HepG2 (cell line): ENCODE results near the gene KAT2A. TPM values are rescaled to one million over a fixed set of nuclear protein-coding genes. Genes with fewer than 3 reads are reported as not detected.

Experiments used
- ADNP ChIP-seq: sonication (generic); formaldehyde crosslinking; IDR thresholded peaks from 2 replicates; pipeline ENCODE4 v1.4.0; 2020; ENCODE audit warnings: missing genetic modification reagents
- CREM ChIP-seq, 2 experiments: sonication (generic) in 1 of 2; formaldehyde crosslinking in 1 of 2; IDR thresholded peaks; 2 replicates each; pipeline versions ENCODE4 v1.4.0 to v1.6.1; 2016 to 2020; ENCODE audit warnings: antibody characterized with exemption in 1 of 2, mild to moderate bottlenecking in 1 of 2, missing genetic modification reagents in 1 of 2
- KMT2B ChIP-seq: IDR thresholded peaks from 2 replicates; pipeline ENCODE4 v1.6.1; 2016; ENCODE audit warnings: missing genetic modification reagents, missing compliant biosample characterization
- NONO ChIP-seq, 2 experiments: fragments of 450-650 bp in 1 of 2; sonication (generic) in 1 of 2; formaldehyde crosslinking in 1 of 2; IDR thresholded peaks in 1 of 2; conservative IDR thresholded peaks in 1 of 2; 2 replicates each; pipeline versions ENCODE4 v1.6.1 to v1.8.0; 2017 to 2022; ENCODE audit warnings: mild to moderate bottlenecking in 1 of 2, missing genetic modification reagents in 1 of 2, moderate library complexity in 1 of 2
- NR3C1 ChIP-seq: sonication (generic); formaldehyde crosslinking; IDR thresholded peaks from 2 replicates; pipeline ENCODE4 v1.4.0; 2020; ENCODE audit warnings: missing genetic modification reagents
- PHF5A ChIP-seq: IDR thresholded peaks from one replicate; pipeline ENCODE4 v1.6.1; 2018; ENCODE audit warnings: low read depth, missing genetic modification reagents; ENCODE audit not compliant: unreplicated experiment
- PLRG1 ChIP-seq: fragments of 450-650 bp; conservative IDR thresholded peaks from 2 replicates; pipeline ENCODE4 v1.6.1; 2016
- REPIN1 ChIP-seq: sonication (generic); formaldehyde crosslinking; IDR thresholded peaks from 2 replicates; pipeline ENCODE4 v1.8.0; 2022; ENCODE audit warnings: missing genetic modification reagents, low read depth, mild to moderate bottlenecking, borderline replicate concordance
- SNRNP70 ChIP-seq: fragments of 200-400 bp; formaldehyde crosslinking; IDR thresholded peaks from 2 replicates; pipeline ENCODE4 v1.6.1; 2017; ENCODE audit warnings: mild to moderate bottlenecking, low read depth, low read length, moderate library complexity
- ZNF12 ChIP-seq: sonication (generic); formaldehyde crosslinking; IDR thresholded peaks from 2 replicates; pipeline ENCODE4 v1.5.0; 2020; ENCODE audit warnings: missing genetic modification reagents
- ZNF24 ChIP-seq: fragments of 450-650 bp; IDR thresholded peaks from 2 replicates; pipeline ENCODE4 v1.6.1; 2017; ENCODE audit warnings: antibody characterized with exemption, mild to moderate bottlenecking
- ZNF598 ChIP-seq: sonication (generic); formaldehyde crosslinking; IDR thresholded peaks from 2 replicates; pipeline ENCODE4 v1.5.1; 2020; ENCODE audit warnings: mild to moderate bottlenecking, missing genetic modification reagents, borderline replicate concordance
- ZNF713 ChIP-seq: sonication (generic); formaldehyde crosslinking; IDR thresholded peaks from 2 replicates; pipeline ENCODE4 v1.4.0; 2020; ENCODE audit warnings: mild to moderate bottlenecking, missing genetic modification reagents
- ZNF790 ChIP-seq: sonication (generic); formaldehyde crosslinking; IDR thresholded peaks from 2 replicates; pipeline ENCODE4 v1.8.0; 2022; ENCODE audit warnings: missing genetic modification reagents, mild to moderate bottlenecking, borderline replicate concordance
- polyA plus RNA-seq, 8 experiments: library from polyadenylated mRNA; depleted of rRNA in 3 of 8; stranded (reverse) in 7 of 8; unstranded in 1 of 8; fragments of >200 nt; fragmentation: Illumina TruSeq in 4 of 8; extraction: Trizol in 4 of 8; gene quantifications; 2 replicates each; pipeline versions ENCODE4 v1.2.1 to v1.2.3, GENCODE V29; 2011 to 2016; ENCODE audit warnings: low read depth in 4 of 8, missing spikeins in 1 of 8, mixed read lengths in 1 of 8; ENCODE audit not compliant: insufficient read depth in 1 of 8
- total RNA-seq, 5 experiments: library from RNA; depleted of rRNA; stranded (reverse); fragments of >200 nt; fragmentation: Illumina TruSeq; extraction: Trizol; gene quantifications; 2 replicates each; pipeline ENCODE4 v1.2.3, GENCODE V29; 2016; ENCODE audit warnings: low read depth in 1 of 5
- TF ChIP-seq, protein P1 (sequence below): sonication (generic); formaldehyde crosslinking; IDR thresholded peaks from 2 replicates; pipeline ENCODE4 v1.5.1; 2020; ENCODE audit warnings: mild to moderate bottlenecking, moderate library complexity, missing genetic modification reagents
- TF ChIP-seq, protein P2 (sequence below): sonication (generic); formaldehyde crosslinking; IDR thresholded peaks from 2 replicates; pipeline ENCODE4 v1.4.0; 2020; ENCODE audit warnings: missing genetic modification reagents, mild to moderate bottlenecking, borderline replicate concordance
- TF ChIP-seq, protein P3 (sequence below): sonication (generic); formaldehyde crosslinking; IDR thresholded peaks from 2 replicates; pipeline ENCODE4 v1.9.0; 2021; ENCODE audit warnings: mild to moderate bottlenecking, missing genetic modification reagents

Gene KAT2A
- total and polyA plus RNA-seq, 2 of the 13 experiments (the other 11 are each of a cell fraction or from before 2014, with no cell fraction given) = 29.1 to 90.4 TPM

DNA sequence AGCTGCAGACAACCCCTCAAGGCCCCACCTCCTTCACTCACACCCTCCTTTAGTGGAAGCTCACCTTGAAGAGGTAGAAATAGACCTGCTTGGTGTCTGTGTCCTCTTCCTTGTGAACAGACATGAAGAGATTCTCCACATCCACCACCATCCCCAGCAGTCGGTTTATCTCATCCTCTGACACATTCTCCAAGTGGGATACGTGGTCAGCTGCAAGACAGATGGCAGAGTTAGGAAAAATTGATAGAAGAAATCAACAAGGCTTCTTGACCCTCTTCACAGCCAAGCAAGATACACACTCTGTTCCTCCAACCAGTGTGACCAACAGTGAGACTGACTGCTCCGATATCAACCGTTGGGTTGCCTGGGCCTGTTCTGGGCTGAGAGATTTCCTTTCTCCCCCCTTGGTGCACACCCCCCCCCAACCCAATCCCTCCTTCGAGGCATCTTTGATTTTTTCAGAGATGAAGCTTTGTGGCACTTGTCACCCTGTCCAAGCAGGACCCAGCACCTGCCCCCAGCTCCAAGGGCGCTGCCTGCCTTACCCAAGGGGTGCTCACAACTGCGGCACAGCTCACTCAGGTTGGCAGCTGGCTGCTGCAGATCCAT lies 902 bp downstream of the KAT2A start (continued):
- TF ChIP-seq, protein P1, sequence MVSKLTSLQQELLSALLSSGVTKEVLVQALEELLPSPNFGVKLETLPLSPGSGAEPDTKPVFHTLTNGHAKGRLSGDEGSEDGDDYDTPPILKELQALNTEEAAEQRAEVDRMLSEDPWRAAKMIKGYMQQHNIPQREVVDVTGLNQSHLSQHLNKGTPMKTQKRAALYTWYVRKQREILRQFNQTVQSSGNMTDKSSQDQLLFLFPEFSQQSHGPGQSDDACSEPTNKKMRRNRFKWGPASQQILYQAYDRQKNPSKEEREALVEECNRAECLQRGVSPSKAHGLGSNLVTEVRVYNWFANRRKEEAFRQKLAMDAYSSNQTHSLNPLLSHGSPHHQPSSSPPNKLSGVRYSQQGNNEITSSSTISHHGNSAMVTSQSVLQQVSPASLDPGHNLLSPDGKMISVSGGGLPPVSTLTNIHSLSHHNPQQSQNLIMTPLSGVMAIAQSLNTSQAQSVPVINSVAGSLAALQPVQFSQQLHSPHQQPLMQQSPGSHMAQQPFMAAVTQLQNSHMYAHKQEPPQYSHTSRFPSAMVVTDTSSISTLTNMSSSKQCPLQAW (CRISPR knock-in tag) = 0 out of 2 replicates have a peak, but pooled peaks have one; percentile 14
- TF ChIP-seq NONO (IDR thresholded peaks at IDR 0.05) = no peak
- no peak for TF ChIP-seq NONO (CRISPR knock-in tag; conservative IDR thresholded peaks at IDR 0.05)
- TF ChIP-seq, protein P2, sequence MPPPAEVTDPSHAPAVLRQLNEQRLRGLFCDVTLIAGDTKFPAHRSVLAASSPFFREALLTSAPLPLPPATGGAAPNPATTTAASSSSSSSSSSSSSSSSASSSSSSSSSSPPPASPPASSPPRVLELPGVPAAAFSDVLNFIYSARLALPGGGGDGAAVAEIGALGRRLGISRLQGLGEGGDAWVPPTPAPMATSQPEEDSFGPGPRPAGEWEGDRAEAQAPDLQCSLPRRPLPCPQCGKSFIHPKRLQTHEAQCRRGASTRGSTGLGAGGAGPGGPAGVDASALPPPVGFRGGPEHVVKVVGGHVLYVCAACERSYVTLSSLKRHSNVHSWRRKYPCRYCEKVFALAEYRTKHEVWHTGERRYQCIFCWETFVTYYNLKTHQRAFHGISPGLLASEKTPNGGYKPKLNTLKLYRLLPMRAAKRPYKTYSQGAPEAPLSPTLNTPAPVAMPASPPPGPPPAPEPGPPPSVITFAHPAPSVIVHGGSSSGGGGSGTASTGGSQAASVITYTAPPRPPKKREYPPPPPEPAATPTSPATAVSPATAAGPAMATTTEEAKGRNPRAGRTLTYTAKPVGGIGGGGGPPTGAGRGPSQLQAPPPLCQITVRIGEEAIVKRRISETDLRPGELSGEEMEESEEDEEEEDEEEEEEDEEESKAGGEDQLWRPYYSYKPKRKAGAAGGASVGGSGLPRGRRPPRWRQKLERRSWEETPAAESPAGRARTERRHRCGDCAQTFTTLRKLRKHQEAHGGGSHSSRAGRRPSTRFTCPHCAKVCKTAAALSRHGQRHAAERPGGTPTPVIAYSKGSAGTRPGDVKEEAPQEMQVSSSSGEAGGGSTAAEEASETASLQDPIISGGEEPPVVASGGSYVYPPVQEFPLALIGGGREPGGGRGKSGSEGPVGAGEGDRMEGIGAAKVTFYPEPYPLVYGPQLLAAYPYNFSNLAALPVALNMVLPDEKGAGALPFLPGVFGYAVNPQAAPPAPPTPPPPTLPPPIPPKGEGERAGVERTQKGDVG (CRISPR knock-in tag) = no peak
- no peak for TF ChIP-seq NR3C1
- TF ChIP-seq, protein P3, sequence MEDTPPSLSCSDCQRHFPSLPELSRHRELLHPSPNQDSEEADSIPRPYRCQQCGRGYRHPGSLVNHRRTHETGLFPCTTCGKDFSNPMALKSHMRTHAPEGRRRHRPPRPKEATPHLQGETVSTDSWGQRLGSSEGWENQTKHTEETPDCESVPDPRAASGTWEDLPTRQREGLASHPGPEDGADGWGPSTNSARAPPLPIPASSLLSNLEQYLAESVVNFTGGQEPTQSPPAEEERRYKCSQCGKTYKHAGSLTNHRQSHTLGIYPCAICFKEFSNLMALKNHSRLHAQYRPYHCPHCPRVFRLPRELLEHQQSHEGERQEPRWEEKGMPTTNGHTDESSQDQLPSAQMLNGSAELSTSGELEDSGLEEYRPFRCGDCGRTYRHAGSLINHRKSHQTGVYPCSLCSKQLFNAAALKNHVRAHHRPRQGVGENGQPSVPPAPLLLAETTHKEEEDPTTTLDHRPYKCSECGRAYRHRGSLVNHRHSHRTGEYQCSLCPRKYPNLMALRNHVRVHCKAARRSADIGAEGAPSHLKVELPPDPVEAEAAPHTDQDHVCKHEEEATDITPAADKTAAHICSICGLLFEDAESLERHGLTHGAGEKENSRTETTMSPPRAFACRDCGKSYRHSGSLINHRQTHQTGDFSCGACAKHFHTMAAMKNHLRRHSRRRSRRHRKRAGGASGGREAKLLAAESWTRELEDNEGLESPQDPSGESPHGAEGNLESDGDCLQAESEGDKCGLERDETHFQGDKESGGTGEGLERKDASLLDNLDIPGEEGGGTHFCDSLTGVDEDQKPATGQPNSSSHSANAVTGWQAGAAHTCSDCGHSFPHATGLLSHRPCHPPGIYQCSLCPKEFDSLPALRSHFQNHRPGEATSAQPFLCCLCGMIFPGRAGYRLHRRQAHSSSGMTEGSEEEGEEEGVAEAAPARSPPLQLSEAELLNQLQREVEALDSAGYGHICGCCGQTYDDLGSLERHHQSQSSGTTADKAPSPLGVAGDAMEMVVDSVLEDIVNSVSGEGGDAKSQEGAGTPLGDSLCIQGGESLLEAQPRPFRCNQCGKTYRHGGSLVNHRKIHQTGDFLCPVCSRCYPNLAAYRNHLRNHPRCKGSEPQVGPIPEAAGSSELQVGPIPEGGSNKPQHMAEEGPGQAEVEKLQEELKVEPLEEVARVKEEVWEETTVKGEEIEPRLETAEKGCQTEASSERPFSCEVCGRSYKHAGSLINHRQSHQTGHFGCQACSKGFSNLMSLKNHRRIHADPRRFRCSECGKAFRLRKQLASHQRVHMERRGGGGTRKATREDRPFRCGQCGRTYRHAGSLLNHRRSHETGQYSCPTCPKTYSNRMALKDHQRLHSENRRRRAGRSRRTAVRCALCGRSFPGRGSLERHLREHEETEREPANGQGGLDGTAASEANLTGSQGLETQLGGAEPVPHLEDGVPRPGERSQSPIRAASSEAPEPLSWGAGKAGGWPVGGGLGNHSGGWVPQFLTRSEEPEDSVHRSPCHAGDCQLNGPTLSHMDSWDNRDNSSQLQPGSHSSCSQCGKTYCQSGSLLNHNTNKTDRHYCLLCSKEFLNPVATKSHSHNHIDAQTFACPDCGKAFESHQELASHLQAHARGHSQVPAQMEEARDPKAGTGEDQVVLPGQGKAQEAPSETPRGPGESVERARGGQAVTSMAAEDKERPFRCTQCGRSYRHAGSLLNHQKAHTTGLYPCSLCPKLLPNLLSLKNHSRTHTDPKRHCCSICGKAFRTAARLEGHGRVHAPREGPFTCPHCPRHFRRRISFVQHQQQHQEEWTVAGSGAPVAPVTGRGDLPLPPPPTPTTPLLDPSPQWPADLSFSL (CRISPR knock-in tag) = 0 out of 2 replicates have a peak, but pooled peaks have one; percentile 23
- TF ChIP-seq ZNF12 (CRISPR knock-in tag) = no peak
- TF ChIP-seq ADNP (CRISPR knock-in tag) = no peak
- TF ChIP-seq KMT2B (CRISPR knock-in tag) = no peak
- no peak for TF ChIP-seq CREM (IDR thresholded peaks at IDR 0.05)
- TF ChIP-seq CREM (CRISPR knock-in tag; IDR thresholded peaks at IDR 0.05) = no peak
- TF ChIP-seq ZNF24 = no peak
- no peak for TF ChIP-seq PLRG1
- no peak for TF ChIP-seq SNRNP70
- TF ChIP-seq ZNF598 = no peak
- TF ChIP-seq REPIN1 (CRISPR knock-in tag) = no peak
- no peak for TF ChIP-seq PHF5A (CRISPR knock-in tag)
- TF ChIP-seq ZNF790 (CRISPR knock-in tag) = 0 out of 2 replicates have a peak, but pooled peaks have one; percentile 31
- no peak for TF ChIP-seq ZNF713
